Liver (tissue), 9 donors: ENCODE measurements around the gene SBK3. TPM values are rescaled to one million over a fixed set of nuclear protein-coding genes. Genes with fewer than 3 reads are reported as not detected.

Experiments
- DNase-seq: peaks from one replicate; pipeline ENCODE4 v3.0.0-alpha.2; 2017; ENCODE audit warnings: low spot score
- H3K27ac ChIP-seq, 2 donors: one replicate each; pipeline ENCODE4 v1.7.0; 2013; ENCODE audit warnings: inconsistent platforms in 2 of 2, low read length in 2 of 2, control low read depth in 1 of 2, low read depth in 1 of 2, mild to moderate bottlenecking in 1 of 2
- H3K27me3 ChIP-seq, 4 donors: one replicate each; pipeline versions ENCODE4 v1.6.1 to v1.7.0; 2013; ENCODE audit warnings: low read length in 3 of 4, inconsistent platforms in 1 of 4, mild to moderate bottlenecking in 1 of 4, moderate library complexity in 1 of 4; ENCODE audit not compliant: control insufficient read depth in 4 of 4, insufficient read depth in 4 of 4
- H3K36me3 ChIP-seq, 4 donors: one replicate each; pipeline versions ENCODE4 v1.6.1 to v1.7.0; 2013; ENCODE audit warnings: low read length in 3 of 4, mild to moderate bottlenecking in 3 of 4, low read depth in 1 of 4, moderate library complexity in 1 of 4; ENCODE audit not compliant: control insufficient read depth in 4 of 4, insufficient read depth in 3 of 4
- H3K4me1 ChIP-seq, 4 donors: one replicate each; pipeline versions ENCODE4 v1.6.1 to v1.7.0; 2013; ENCODE audit warnings: low read length in 3 of 4, mild to moderate bottlenecking in 3 of 4, moderate library complexity in 1 of 4; ENCODE audit not compliant: control insufficient read depth in 4 of 4, insufficient read depth in 4 of 4
- H3K4me3 ChIP-seq, 3 donors: one replicate each; pipeline versions ENCODE4 v1.6.1 to v1.7.0; 2013; ENCODE audit warnings: low read length in 3 of 3, control low read depth in 1 of 3, low read depth in 1 of 3, mild to moderate bottlenecking in 1 of 3
- H3K9ac ChIP-seq, 2 donors: one replicate each; pipeline ENCODE4 v1.7.0; 2013; ENCODE audit warnings: low read length in 2 of 2, mild to moderate bottlenecking in 2 of 2, moderate library complexity in 2 of 2, control low read depth in 1 of 2, low read depth in 1 of 2
- H3K9me3 ChIP-seq, 4 donors: one replicate each; pipeline versions ENCODE4 v1.6.1 to v1.7.0; 2013; ENCODE audit warnings: low read length in 3 of 4; ENCODE audit not compliant: control insufficient read depth in 4 of 4
- EGR1 ChIP-seq, 2 donors: IDR thresholded peaks; 2 replicates each; pipeline ENCODE4 v1.6.1; 2016 to 2018; ENCODE audit warnings: antibody characterized with exemption in 2 of 2, low read depth in 2 of 2
- FOXA1 ChIP-seq: IDR thresholded peaks from 2 replicates; pipeline ENCODE4 v1.6.1; 2016; ENCODE audit warnings: antibody characterized with exemption
- FOXA2 ChIP-seq: IDR thresholded peaks from 2 replicates; pipeline ENCODE4 v1.6.1; 2016; ENCODE audit warnings: antibody characterized with exemption
- GABPA ChIP-seq, 2 donors: IDR thresholded peaks in 1 of 2; conservative IDR thresholded peaks in 1 of 2; 2 replicates each; pipeline ENCODE4 v1.6.1; 2016; ENCODE audit warnings: antibody characterized with exemption in 2 of 2, mild to moderate bottlenecking in 1 of 2, moderate library complexity in 1 of 2
- HNF4A ChIP-seq, 2 donors: conservative IDR thresholded peaks; 2 replicates each; pipeline ENCODE4 v1.6.1; 2016; ENCODE audit warnings: antibody characterized with exemption in 2 of 2, mild to moderate bottlenecking in 2 of 2
- HNF4G ChIP-seq: IDR thresholded peaks from 2 replicates; pipeline ENCODE4 v1.6.1; 2016; ENCODE audit warnings: antibody characterized with exemption
- JUND ChIP-seq, 2 donors: IDR thresholded peaks; 2 replicates each; pipeline ENCODE4 v1.6.1; 2016; ENCODE audit warnings: antibody characterized with exemption in 2 of 2
- NR2F2 ChIP-seq: IDR thresholded peaks from 2 replicates; pipeline ENCODE4 v1.6.1; 2016; ENCODE audit warnings: antibody characterized with exemption
- RAD21 ChIP-seq, 2 donors: IDR thresholded peaks; 2 replicates each; pipeline ENCODE4 v1.6.1; 2016; ENCODE audit warnings: antibody characterized with exemption in 2 of 2, mild to moderate bottlenecking in 2 of 2
- RXRA ChIP-seq, 2 donors: IDR thresholded peaks; 2 replicates each; pipeline ENCODE4 v1.6.1; 2017 to 2018; ENCODE audit warnings: antibody characterized with exemption in 2 of 2, mild to moderate bottlenecking in 1 of 2
- SP1 ChIP-seq: IDR thresholded peaks from 2 replicates; pipeline ENCODE4 v1.6.1; 2018; ENCODE audit warnings: antibody characterized with exemption, mild to moderate bottlenecking
- TAF1 ChIP-seq: conservative IDR thresholded peaks from 2 replicates; pipeline ENCODE4 v1.6.1; 2016; ENCODE audit warnings: antibody characterized with exemption, mild to moderate bottlenecking
- YY1 ChIP-seq: IDR thresholded peaks from 2 replicates; pipeline ENCODE4 v1.6.1; 2016; ENCODE audit warnings: antibody characterized with exemption, mild to moderate bottlenecking
- WGBS: extraction: QIAGEN DNeasy Blood & Tissue Kit; methylation state at CpG from one replicate; pipeline ENCODE4 v1.1.7; 2013; 5-methylcytosine and 5-hydroxymethylcytosine counted together
- polyA plus RNA-seq, 2 donors: library from polyadenylated mRNA; stranded (reverse) in 1 of 2; unstranded in 1 of 2; fragments of 200-250 nt in 1 of 2; fragments of >200 nt in 1 of 2; fragmentation: Nextera tagmentation in 1 of 2; extraction: Ambion mirVana in 1 of 2; gene quantifications; one replicate each; pipeline versions ENCODE4 v1.2.1 to v1.2.3, GENCODE V29; 2013 to 2015
- total RNA-seq, 2 donors: library from RNA; depleted of rRNA; stranded (reverse); fragments of >200 nt; gene quantifications; one replicate each; pipeline ENCODE4 v1.2.3, GENCODE V29; 2014
- TF ChIP-seq, protein P1 (sequence below): IDR thresholded peaks from 2 replicates; pipeline ENCODE4 v1.6.1; 2016; ENCODE audit warnings: antibody characterized with exemption
- TF ChIP-seq, protein P2 (sequence below): IDR thresholded peaks from 2 replicates; pipeline ENCODE4 v1.6.1; 2016; ENCODE audit warnings: antibody characterized with exemption, mild to moderate bottlenecking
- TF ChIP-seq, protein P3 (sequence below): IDR thresholded peaks from 2 replicates; pipeline ENCODE4 v1.6.1; 2016; ENCODE audit warnings: antibody characterized with exemption
- TF ChIP-seq, protein P4 (sequence below): fragments of 150-350 bp; IDR thresholded peaks from 2 replicates; pipeline ENCODE4 v1.5.1; 2017; ENCODE audit warnings: improper control_type of control experiment, low read depth, low read length; ENCODE audit not compliant: missing input control
- TF ChIP-seq, protein P5 (sequence below): IDR thresholded peaks from 2 replicates; pipeline ENCODE4 v1.6.1; 2016; ENCODE audit warnings: antibody characterized with exemption
- donor health status: healthy.
- donor health status: healthy.
- donor health status: healthy.
- donor health status: healthy.
- donor health status: healthy.

SBK3 gene
- total and polyA plus RNA-seq, 4 donors: 0.03 TPM; not detected in 3

DNA sequence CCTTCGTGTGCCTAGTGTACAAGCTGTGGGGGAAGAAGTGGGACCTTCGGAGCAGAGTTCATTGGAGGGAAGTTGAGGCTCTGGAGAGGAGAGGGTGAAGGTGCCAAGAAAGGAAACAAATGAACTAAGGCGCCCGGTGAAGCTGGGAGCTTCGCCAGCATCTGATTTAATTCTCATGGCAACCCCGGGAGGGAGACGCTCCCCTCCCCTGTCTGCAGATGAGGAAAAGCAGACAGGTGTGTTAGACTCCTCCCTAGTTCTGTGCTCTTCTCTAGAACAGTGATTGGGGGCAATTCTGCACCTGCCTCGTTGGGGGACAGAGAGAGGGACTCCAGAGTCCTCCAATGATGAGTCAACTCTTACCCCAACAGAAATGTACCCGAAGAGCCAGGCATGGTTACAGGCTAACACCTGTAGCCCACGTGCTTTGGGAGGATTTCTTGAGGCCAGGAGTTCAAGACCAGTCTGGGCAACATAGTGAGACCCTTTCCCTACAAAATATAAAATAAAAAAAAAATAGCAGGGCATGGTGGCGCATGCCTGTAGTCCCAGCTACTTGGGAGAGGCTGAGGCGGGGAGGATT, 52.9 kb downstream of the SBK3 start:
- Histone ChIP-seq H3K27ac (no peak overlapping the region), H3K9ac (no peak overlapping the region), H3K4me3 (no peak overlapping the region), H3K36me3 (no peaks in the 10 kb centered on the region), H3K9me3 (no peaks in the 10 kb centered on the region), H3K4me1 (no peaks in the 10 kb centered on the region), H3K27me3 (no peaks in the 10 kb centered on the region)
- DNase-seq: no peak
- TF ChIP-seq EGR1 (IDR thresholded peaks at IDR 0.05; ENCODE audit: low read depth in 2 of 2) (no peak), SP1 (no peak), FOXA1 (no peak), HNF4G (no peak), FOXA2 (no peak), NR2F2 (no peak), RAD21 (IDR thresholded peaks at IDR 0.05) (no peak), YY1 (no peak), RXRA (IDR thresholded peaks at IDR 0.05) (no peak), JUND (IDR thresholded peaks at IDR 0.05) (no peak), HNF4A (conservative IDR thresholded peaks at IDR 0.05) (no peak), GABPA (IDR thresholded peaks at IDR 0.05 in 1 of 2, conservative IDR thresholded peaks at IDR 0.05 in 1 of 2) (no peak), TAF1 (no peak)
- TF ChIP-seq, protein P1, sequence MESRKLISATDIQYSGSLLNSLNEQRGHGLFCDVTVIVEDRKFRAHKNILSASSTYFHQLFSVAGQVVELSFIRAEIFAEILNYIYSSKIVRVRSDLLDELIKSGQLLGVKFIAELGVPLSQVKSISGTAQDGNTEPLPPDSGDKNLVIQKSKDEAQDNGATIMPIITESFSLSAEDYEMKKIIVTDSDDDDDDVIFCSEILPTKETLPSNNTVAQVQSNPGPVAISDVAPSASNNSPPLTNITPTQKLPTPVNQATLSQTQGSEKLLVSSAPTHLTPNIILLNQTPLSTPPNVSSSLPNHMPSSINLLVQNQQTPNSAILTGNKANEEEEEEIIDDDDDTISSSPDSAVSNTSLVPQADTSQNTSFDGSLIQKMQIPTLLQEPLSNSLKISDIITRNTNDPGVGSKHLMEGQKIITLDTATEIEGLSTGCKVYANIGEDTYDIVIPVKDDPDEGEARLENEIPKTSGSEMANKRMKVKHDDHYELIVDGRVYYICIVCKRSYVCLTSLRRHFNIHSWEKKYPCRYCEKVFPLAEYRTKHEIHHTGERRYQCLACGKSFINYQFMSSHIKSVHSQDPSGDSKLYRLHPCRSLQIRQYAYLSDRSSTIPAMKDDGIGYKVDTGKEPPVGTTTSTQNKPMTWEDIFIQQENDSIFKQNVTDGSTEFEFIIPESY: no peak
- TF ChIP-seq, protein P2, sequence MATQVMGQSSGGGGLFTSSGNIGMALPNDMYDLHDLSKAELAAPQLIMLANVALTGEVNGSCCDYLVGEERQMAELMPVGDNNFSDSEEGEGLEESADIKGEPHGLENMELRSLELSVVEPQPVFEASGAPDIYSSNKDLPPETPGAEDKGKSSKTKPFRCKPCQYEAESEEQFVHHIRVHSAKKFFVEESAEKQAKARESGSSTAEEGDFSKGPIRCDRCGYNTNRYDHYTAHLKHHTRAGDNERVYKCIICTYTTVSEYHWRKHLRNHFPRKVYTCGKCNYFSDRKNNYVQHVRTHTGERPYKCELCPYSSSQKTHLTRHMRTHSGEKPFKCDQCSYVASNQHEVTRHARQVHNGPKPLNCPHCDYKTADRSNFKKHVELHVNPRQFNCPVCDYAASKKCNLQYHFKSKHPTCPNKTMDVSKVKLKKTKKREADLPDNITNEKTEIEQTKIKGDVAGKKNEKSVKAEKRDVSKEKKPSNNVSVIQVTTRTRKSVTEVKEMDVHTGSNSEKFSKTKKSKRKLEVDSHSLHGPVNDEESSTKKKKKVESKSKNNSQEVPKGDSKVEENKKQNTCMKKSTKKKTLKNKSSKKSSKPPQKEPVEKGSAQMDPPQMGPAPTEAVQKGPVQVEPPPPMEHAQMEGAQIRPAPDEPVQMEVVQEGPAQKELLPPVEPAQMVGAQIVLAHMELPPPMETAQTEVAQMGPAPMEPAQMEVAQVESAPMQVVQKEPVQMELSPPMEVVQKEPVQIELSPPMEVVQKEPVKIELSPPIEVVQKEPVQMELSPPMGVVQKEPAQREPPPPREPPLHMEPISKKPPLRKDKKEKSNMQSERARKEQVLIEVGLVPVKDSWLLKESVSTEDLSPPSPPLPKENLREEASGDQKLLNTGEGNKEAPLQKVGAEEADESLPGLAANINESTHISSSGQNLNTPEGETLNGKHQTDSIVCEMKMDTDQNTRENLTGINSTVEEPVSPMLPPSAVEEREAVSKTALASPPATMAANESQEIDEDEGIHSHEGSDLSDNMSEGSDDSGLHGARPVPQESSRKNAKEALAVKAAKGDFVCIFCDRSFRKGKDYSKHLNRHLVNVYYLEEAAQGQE: no peak
- TF ChIP-seq, protein P3, sequence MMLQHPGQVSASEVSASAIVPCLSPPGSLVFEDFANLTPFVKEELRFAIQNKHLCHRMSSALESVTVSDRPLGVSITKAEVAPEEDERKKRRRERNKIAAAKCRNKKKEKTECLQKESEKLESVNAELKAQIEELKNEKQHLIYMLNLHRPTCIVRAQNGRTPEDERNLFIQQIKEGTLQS: no peak
- TF ChIP-seq, protein P4, sequence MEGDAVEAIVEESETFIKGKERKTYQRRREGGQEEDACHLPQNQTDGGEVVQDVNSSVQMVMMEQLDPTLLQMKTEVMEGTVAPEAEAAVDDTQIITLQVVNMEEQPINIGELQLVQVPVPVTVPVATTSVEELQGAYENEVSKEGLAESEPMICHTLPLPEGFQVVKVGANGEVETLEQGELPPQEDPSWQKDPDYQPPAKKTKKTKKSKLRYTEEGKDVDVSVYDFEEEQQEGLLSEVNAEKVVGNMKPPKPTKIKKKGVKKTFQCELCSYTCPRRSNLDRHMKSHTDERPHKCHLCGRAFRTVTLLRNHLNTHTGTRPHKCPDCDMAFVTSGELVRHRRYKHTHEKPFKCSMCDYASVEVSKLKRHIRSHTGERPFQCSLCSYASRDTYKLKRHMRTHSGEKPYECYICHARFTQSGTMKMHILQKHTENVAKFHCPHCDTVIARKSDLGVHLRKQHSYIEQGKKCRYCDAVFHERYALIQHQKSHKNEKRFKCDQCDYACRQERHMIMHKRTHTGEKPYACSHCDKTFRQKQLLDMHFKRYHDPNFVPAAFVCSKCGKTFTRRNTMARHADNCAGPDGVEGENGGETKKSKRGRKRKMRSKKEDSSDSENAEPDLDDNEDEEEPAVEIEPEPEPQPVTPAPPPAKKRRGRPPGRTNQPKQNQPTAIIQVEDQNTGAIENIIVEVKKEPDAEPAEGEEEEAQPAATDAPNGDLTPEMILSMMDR: no peak
- TF ChIP-seq, protein P5, sequence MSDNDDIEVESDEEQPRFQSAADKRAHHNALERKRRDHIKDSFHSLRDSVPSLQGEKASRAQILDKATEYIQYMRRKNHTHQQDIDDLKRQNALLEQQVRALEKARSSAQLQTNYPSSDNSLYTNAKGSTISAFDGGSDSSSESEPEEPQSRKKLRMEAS: no peak
- 47% methylated on average over 12 of the region's 12 CpGs for WGBS
